Inflammatory macrophage treated with lipopolysaccharide for 1 hour (primary cell): ENCODE measurements around the gene ZBTB49.
"Not testable (repeated sequence)": the region's sequence is repeated elsewhere in the genome, so short reads cannot be mapped to it uniquely, and the experiment has no call there.

Source experiments
- DNase-seq, 2 donors: peaks; one replicate each; pipeline ENCODE4 v3.0.0-alpha.2; 2020 to 2022

ZBTB49 gene, protein sequence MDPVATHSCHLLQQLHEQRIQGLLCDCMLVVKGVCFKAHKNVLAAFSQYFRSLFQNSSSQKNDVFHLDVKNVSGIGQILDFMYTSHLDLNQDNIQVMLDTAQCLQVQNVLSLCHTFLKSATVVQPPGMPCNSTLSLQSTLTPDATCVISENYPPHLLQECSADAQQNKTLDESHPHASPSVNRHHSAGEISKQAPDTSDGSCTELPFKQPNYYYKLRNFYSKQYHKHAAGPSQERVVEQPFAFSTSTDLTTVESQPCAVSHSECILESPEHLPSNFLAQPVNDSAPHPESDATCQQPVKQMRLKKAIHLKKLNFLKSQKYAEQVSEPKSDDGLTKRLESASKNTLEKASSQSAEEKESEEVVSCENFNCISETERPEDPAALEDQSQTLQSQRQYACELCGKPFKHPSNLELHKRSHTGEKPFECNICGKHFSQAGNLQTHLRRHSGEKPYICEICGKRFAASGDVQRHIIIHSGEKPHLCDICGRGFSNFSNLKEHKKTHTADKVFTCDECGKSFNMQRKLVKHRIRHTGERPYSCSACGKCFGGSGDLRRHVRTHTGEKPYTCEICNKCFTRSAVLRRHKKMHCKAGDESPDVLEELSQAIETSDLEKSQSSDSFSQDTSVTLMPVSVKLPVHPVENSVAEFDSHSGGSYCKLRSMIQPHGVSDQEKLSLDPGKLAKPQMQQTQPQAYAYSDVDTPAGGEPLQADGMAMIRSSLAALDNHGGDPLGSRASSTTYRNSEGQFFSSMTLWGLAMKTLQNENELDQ

DNA sequence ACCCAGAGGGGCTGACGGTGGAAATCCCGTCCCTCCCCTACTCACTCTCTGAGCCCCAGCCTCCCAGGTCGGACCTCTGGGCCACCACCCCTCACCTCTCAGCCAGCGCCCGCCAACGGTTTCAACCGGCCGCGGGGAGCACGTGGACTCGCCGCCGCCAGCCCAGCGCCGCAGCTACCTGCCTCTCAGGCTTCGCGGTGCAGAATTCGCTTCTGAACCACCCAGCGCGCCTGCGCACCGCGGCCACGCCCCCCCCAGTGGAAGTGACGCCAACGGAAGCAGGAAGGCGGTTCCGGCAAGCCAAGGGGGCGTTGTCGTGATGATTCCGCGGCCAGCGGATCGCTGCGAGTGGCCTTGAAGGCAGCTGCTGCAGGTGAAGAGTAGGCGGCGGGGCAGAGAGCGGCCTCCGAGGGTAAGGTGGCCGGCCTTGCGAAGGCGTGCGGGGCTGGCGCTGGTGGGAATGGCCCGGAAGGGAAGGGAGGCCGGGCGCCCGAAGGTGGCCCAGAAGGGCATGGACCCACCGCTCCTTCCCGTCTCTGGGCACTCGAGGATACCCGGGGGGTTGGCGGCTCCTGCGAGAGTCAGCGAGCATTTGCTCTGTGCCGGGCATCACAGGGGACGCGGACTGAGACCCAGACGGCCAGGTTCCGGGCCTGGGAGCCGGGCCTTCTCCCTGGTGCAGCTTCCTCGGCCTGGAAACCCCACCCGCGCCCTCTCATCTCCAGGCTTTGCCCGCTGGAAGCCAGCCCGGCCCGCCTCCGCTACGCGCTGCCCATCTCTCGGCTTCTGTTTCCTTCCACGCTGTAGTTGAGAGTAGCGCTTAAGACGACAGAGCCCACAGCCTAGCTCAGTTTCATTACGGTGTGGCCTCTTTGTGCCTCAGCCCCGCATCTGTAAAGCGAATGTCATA is at the start of gene ZBTB49, which contains the start of gene LYAR:
TSS of gene ZBTB49 (plus strand) at position 311 of the 910 bp plus-strand sequence. CDS start 9,695 bp downstream, outside the sequence.
TSS of gene LYAR (minus strand) at position 214 of the 910 bp plus-strand sequence. CDS start 6,412 bp downstream, outside the sequence.
- peak; percentile 87 to 93 for DNase-seq

DNA sequence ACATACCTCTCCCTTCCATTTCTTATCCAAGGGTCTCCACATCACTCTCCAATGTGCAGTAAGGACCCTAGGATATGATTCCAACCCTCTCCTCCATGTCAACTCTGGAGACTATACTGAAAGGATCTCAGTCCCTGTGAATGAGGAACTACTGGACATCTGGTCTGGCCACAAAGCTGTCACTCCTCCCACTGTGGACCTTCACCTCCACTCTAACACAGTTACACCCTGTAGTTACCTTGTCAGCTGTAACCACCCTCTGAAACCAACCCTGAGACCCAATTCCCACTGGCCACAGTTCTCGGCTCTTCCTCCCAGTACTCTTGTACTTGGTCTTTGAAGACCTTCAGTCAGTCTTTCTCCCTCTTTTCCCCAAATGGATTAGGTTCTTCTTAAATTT is 44.9 kb upstream of the ZBTB49 start:
- peak in 1 of 2 donors; percentile 16 for DNase-seq

DNA sequence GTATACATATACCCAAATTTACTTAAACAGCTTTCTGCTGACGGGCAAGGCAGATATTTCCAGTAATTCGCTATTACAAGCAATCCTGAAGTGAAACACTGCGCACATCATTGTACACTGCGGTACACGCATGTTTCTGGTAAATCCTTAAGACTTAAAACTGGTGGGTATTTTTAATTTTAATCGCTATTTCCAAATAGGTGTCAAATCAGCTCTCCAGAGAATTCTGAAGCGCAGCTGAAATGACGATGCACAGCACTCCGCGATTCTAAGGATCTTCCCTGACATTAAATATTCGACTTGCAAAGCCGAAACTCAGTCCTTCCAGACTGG is 42.4 kb upstream of the ZBTB49 start:
- no peak for DNase-seq

DNA sequence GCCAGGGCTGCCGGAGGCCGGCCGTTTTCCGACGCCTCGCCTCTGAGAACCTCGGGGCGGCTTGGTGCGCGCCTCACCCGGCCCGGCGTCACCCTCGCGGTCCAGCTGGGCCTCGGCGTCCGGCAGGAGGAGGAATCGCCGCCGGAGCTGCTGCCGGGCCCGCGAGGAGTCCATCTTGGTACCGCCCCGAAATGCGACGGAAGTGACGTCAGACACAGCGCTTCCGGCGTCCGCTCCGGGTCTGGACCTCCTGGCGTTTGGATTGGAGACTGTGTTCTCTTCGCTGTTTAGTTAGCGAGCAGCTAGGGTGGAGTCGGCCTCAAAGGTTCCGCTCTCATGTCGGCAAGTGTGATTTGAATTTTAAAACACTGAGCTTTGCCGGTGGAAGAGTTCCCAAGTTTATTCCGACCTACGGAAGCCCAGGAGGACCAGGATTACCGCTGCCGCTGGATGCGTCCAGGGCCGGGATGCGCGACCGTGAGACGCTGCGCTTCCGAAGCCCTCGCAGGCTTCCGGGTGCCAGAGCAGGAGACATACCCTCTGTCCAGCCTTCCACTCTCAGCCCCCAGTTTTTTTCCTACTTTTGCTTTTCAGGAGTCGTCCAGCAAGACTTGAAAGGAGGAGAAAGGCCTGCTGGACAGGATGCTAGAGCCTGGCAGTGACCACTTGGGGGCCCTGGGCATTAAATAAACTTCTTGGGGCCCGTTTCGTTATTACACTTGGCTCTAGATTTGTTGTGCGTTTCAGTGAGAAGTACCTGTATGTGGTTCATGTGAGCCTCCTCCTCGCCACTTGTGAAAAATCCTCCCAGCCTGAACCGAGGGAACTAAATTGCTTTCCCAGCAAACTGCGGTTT is 41.8 kb upstream of the ZBTB49 start, which contains the start of gene TMEM128:
TSS of gene TMEM128 (minus strand) at position 195 of the 856 bp plus-strand sequence. CDS start at position 174, 21 bp downstream.
- peak; percentile 86 to 97 for DNase-seq

DNA sequence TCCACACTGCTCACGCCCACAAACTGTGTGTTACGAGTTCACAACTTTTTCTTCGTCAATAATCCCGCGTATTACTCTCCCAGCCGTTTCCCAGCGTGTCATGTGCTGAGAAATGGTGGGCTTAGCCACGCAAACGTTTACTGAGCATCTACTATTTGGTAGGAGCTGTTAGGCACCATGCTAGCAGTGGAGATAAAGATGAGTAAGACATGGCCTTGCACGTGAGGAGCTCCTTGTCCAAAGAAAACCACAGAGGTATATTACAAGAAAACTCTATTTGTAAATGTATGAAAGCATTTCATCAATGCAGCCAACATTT is 41.2 kb upstream of the ZBTB49 start:
- no peak for DNase-seq

DNA sequence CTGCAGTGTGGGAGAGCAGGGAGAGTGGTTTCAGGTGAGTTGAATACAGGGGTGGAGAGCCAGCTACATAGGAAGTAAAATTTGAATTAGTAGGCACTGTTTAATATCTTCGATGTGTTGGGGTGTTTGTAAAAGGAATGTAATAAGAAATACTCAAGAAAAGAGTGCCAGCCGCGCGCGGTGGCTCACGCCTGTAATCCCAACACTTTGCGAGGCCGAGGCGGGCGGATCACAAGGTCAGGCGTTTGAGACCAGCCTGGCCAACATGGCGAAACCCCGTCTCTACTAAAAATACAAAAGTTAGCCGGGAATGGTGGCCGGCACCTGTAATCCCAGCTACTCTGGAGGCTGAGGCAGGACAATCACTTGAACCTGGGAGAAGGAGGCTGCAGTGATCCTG is 40.7 kb upstream of the ZBTB49 start:
- DNase-seq = not testable (repeated sequence)

DNA sequence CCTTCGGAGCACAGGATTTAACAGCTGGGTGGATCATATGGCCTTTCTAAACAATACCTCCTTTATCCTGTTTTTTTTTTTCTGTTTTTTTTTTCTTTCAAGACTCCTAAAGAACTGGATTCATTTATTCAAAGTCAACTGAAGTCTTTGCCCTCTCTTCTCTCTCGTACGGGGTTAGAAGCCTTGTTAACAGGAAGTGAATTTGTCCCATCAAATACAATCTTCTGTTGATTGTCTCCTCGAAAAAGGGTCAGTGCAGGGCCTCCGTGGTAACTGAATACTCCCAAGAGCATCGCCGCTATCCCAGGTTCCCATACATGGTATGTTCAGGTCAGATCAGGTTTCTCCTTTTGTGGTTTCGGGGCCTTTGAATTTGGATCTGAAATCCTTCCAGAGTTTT is 40.2 kb upstream of the ZBTB49 start:
- no peak for DNase-seq

DNA sequence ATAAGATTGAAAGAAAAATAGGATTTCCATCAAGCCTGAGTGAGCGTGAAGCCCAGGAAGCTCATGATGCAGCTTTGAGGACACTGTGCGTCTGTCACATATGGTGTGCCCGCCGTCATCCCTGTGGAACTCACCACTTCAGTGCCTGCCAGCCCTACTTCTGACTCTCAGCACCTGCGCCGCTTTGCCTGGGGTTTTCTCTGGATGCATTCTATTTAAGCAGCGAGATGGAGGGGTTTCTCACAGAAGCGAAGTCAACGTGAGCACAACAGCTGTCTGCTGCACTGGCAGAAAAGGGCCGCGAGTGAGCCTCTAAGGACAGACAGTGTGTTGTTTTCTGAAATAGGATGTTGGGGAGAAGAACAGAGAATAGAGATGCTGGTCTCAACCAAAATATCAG is 35.9 kb upstream of the ZBTB49 start:
- no peak for DNase-seq

DNA sequence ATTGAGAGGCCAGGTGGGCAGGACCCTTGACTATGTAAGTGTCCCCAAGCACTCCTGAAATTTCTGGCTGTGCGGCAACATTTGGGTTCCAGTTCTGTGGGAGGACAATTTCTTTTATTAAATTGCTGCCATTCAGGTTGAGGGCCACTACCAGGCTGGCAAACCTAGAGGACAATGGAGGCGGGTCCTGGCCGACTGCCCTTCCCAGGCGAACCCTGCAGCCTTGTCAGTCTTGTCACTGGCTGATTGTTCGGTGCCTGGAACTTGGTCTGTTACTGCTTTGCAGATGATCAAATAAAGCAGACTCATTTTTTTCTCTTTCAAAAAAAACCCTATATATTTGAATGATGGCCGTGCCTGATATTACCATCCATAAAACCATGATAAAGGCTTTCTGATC is 35.4 kb upstream of the ZBTB49 start:
- no peak for DNase-seq

DNA sequence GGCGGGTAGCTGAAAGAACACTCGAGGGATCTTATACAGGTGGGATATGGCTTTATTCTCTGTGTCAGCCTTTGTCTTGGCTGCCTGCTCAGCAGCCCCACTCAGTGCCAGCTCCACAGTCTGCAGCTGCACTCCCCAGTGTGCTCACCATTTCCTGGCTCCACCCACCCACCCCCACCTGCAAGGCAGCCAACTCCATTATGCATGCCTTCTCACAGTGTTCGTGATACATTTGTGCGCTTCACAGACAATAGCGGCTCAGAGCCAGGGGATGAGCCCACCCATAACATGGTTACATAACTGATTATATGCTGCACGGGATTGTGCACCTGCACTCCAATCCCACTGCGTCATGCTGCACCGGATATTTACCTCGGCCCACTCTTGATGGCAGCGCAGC is 33.3 kb upstream of the ZBTB49 start:
- no peak for DNase-seq

DNA sequence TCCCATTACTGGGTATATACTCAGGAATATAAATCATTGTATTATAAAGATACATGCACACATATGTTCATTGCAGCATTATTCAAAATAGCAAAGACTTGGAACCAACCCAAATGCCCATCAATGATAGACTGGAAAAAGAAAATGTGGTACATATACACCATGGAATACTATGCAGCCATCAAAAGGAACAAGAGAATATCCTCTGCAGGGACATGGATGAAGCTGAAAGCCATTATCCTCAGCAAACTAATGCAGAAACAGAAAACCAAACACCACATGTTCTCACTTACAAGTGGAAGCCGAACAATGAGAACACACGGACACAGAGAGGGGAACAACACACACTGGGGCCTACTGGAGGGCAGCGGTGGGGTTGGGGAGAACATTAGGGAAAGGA is 32.3 kb upstream of the ZBTB49 start:
- not testable (repeated sequence) for DNase-seq

DNA sequence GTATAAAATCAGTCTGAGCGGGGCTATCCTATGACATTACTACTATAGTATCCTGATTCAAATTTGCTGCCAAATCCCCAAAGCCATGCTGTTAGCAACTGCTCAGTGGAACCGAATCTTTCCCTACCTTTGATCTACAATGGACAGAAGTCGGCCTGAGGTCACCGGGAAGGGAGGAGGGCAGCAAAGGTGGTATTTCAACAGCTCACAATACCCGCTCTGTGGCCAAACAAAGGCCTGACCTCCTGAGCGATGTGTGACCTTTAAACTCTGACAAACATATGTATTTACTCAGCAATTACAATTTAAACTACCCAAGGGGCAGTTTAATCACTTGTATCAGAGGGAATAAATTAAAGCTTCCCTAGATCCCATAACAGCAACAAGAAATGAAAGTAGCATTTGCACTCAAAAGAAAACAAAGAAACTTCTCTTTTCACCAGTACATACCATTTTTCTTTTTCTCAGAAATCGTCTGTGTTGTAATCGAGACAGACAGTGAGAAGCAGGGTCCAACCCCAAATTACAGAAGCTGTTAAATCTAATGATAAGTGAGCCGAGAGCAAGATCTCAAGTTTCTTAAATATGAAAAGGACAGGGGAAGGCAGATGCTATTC is 30.5 kb upstream of the ZBTB49 start:
- peak in 1 of 2 donors; percentile 54 for DNase-seq

DNA sequence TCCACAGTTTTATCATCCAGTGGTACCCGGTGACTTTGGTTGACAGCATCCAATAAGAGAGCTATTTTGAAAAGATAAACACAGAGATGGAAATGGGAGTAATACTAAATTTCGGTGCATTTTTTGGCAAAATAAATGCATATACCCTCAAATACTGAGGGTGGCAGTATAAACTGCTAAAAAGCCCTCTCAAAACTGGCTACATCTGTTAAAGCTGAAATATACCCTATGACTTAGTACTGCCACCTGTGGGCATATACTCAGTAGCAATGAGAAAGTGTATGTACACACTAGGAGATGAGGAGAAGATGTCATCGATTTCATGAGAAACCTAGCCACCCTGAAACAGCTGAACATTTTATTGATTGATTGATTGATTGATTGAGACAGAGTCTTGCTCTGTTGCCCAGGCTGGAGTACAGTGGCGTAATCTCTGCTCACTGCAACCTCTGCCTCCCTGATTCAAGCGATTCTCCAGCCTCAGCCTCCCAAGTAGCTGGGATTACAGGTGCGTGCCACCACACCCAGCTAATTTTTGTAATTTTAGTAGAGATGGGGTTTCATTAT is 29.8 kb upstream of the ZBTB49 start:
- peak; percentile 64 to 68 for DNase-seq

DNA sequence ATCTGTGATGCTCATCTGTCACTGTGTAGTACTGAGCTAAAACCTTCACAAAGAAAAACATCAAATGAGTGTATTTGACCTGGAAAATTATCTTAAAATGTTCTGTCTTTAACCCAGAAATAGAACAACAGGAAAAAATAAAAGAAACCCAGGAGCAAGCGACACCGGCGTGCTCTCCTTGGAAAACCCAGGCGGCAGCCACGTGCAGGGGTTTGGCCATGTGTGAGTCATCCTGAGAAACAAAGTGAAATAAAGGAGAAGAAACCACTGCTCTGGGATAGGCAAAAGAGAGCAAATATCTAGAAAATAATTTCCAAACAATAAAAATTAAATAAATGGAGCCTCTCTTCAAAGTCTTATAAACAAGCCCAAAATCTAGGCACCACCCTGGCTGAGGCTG is 22.1 kb upstream of the ZBTB49 start:
- DNase-seq = peak; percentile 53 to 68

DNA sequence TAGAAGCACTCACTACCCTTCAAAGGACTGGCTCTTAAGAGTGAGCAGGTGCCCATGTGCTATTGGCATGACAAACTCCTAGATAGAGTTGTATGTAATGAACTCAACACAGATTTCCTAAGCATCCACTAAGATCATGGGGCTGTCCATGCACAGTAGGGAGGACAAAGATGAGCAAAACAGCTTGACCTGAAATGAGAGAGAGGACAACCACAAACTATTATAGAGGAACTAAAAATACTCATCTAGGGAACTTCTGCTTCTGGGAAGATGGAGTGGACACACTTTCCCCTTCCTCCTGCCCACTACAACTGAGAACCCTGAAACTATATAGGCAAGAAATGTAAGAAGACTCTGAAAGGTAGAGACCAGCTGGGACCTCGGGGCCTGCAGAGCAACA is 21.3 kb upstream of the ZBTB49 start:
- peak; percentile 67 to 89 for DNase-seq

DNA sequence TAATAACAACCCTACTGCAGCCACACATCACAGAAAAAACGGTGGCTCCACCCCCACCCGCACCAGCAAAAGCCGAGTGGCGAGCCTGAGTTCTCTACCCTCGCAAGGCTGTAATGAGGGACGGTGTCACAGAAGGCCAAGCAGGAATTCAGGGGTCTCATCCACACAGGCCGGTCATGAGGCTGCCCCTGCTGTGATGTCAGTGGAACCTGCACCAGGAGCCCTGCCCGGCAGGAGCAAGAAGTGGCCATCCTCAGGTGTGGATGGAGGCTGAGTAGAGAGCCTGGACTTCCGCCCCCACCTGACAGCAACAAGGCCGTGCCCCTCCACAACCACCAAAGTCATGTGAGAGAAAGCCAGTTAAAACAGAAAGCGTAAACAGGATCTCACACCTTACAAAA is 20.7 kb upstream of the ZBTB49 start:
- DNase-seq = no peak

DNA sequence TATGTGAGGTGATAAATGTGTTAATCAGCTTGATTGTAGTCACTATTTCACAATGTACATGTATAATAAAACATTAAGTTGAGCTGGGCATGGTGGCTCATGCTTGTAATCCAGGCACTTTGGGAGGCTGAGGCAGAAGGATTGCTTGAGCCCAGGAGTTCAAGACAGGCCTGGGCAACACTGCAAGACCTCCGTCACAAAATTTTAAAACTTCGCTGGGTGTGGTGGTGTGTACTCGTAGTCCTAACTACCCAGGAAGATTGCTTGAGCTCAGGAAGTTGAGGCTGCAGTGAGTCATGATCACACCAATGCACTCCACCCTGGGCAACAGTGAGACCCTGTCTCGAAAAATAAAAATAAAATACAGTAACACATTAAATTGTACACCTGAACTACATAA is 20.2 kb upstream of the ZBTB49 start:
- peak; percentile 68 to 77 for DNase-seq

DNA sequence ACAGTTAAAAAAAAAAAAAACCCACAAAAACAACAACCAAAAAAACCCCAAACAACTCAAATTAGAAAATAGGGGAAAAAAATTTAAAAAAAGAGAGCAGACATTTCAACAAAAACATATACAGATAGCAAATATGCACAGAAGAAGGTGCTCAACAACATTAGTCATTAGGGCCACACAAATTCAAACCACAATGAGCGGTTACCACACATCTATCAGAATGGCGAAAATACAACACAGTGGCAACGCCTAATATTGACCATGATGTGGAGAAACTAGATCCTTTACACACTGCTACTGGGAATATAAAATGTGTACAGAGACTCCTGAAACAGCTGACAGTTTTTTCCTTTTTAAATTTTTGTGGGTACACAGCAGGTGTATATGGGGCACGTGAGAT is 19.5 kb upstream of the ZBTB49 start:
- DNase-seq = peak; percentile 48 to 65

DNA sequence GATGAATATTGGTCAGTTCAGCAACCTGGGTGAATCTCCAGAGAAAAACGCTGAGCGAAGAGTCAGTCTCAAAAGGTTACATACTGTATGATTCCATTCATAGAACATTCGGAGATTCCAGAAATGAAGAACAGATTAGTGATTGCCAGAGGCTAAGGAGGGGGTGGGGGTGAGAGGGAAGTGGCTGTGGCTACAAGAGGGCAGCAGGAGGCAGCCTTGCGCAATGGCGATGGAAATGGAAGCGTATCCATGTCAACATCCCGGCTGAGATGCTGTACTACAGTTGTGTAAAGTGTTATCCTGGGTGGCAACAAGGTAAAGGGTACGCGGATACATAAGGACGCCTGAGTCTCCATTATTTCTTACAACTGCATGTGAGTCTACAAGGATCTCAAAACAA is 18.1 kb upstream of the ZBTB49 start:
- DNase-seq = peak; percentile 41 to 49

DNA sequence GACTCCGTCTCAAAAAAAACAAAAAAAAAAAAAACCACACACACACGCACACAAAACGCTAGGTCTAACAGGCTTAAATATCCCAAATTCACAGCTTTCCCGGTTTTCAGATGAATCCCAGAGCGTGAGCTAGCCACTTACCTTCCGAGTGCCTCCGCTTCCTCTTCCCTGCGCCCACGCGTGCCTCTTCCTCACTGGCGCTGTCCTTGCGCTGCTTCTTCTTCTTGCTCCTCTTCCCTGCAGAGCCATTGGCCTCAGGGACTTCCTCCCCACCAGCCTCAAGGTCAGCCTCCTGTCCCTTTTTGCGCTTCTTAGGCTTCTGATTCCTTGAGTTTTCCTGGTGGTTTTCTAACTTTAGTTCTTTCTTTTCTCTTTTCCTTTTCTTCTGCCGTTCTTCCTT is 15.8 kb upstream of the ZBTB49 start:
- no peak for DNase-seq

DNA sequence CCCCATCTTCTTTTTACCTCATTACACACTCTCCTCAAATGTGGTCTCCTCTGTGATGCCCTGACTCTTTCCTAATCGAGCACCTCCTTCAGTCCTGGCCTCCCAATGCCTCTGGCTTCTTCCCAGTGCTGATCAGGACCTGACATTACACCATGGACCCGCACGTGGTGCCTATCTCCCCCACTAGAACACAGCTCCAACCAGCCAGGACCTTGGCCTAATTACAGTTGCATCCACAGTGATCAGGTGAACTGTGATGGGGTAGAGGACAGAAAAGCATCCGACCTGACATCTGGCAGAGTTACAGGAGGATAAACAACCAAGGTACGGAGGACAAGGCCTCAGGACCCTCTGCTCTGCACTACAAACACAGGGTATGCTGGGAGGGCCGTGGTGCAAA is 12.5 kb upstream of the ZBTB49 start:
- no peak for DNase-seq
